ENCODE results near the gene UBE2J2.

GRCh38 chr1:1221887-1222574, 51.6 kb downstream of the UBE2J2 start:
- TF ChIP-seq CTCF (conservative IDR thresholded peaks at IDR 0.05): no peak
- TF ChIP-seq EZH2 (IDR thresholded peaks at IDR 0.05; ENCODE audit: low read depth): no peak

Data from PC-9 (cell line).